Transverse colon (tissue), 4 donors: ENCODE measurements around the gene RNF19B. TPM values are rescaled to one million over a fixed set of nuclear protein-coding genes. Genes with fewer than 3 reads are reported as not detected.
A peak's percentile ranks its signal among the peaks of the same experiment; 100 is the strongest.

Source experiments
- DNase-seq: peaks from one replicate; pipeline ENCODE4 v3.0.0-alpha.2; 2019
- H3K27ac ChIP-seq, 4 donors: fragments of 200-600 bp; sonication (generic); 2 replicates each; pipeline ENCODE4 v1.5.1; 2016 to 2018; ENCODE audit warnings: inconsistent platforms in 4 of 4
- H3K27me3 ChIP-seq: fragments of 200-600 bp; sonication (generic); 2 replicates; pipeline ENCODE4 v1.5.1; 2017; ENCODE audit warnings: inconsistent platforms
- H3K36me3 ChIP-seq, 4 donors: fragments of 200-600 bp; sonication (generic); 2 replicates each; pipeline ENCODE4 v1.5.1; 2017 to 2019; ENCODE audit warnings: inconsistent platforms in 4 of 4
- H3K4me1 ChIP-seq, 4 donors: fragments of 200-600 bp; sonication (generic); 2 replicates each; pipeline ENCODE4 v1.5.1; 2017 to 2020; ENCODE audit warnings: inconsistent platforms in 4 of 4
- H3K4me3 ChIP-seq, 4 donors: fragments of 200-600 bp; sonication (generic); 1 replicate in 1 of 4; 2 replicates in 3 of 4; pipeline versions ENCODE4 v1.5.1 to v1.6.1; 2017 to 2019; ENCODE audit warnings: inconsistent platforms in 4 of 4
- H3K9me3 ChIP-seq, 2 donors: fragments of 200-600 bp; sonication (generic); 2 replicates each; pipeline ENCODE4 v1.5.1; 2017 to 2019; ENCODE audit warnings: inconsistent platforms in 2 of 2
- CTCF ChIP-seq, 5 experiments: fragments of 200-600 bp in 3 of 5; fragments of 450-650 bp in 2 of 5; sonication (generic) in 3 of 5; IDR thresholded peaks; 1 replicate in 2 of 5; 2 replicates in 3 of 5; pipeline ENCODE4 v1.5.1; 2016 to 2017; ENCODE audit warnings: antibody characterized with exemption in 5 of 5, inconsistent platforms in 3 of 5, mild to moderate bottlenecking in 2 of 5, moderate library complexity in 1 of 5
- EP300 ChIP-seq: sonication (generic); formaldehyde crosslinking; IDR thresholded peaks from one replicate; pipeline ENCODE4 v1.6.1; 2017; ENCODE audit warnings: antibody characterized with exemption, low read depth
- POLR2A ChIP-seq: fragments of 450-650 bp; IDR thresholded peaks from one replicate; pipeline ENCODE4 v1.6.1; 2016; ENCODE audit warnings: antibody characterized with exemption, mild to moderate bottlenecking, moderate library complexity
- POLR2AphosphoS5 ChIP-seq, 3 donors: sonication (generic); formaldehyde crosslinking; IDR thresholded peaks; one replicate each; pipeline ENCODE4 v1.6.1; 2016; ENCODE audit warnings: antibody characterized with exemption in 3 of 3
- WGBS, 2 donors: methylation state at CpG; one replicate each; pipeline ENCODE4 v1.1.5; 2018; ENCODE audit warnings: low coverage in 1 of 2; 5-methylcytosine and 5-hydroxymethylcytosine counted together
- in situ Hi-C, 4 donors: fragments of 200-750 bp; cut with MboI; loops; one replicate each; pipeline versions ENCODE4 v1.15.0 to v1.15.1; 2017; ENCODE audit warnings: low sequenced_read_pairs in 3 of 4, low pct_ligation_motif_present in 1 of 4, low pct_unique_long_range_greater_than_20kb in 1 of 4
- intact Hi-C: fragments of 100-400 bp; cut with DNase I; formaldehyde crosslinking; loops from one replicate; pipeline ENCODE4 v1.15.1; 2023; ENCODE audit warnings: low total_unique reads
- total RNA-seq, 4 donors: library from RNA; depleted of rRNA; stranded (reverse); fragments of >200 nt; gene quantifications; one replicate each; pipeline ENCODE4 v1.1.0, GENCODE V29; 2016

RNF19B gene
- total RNA-seq, 4 donors from 2014 or later, result 22.5 to 83.8 (median 62.0) TPM

GRCh38 chr1:32899586-32900296, 64.9 kb downstream of the RNF19B start:
- Histone ChIP-seq H3K9me3 (no peaks in the 10 kb centered on the region), H3K36me3 (no peaks in the 10 kb centered on the region), H3K27ac (peak overlapping the region; percentile 80 to 95 (median 90)), H3K27me3 (peaks cover 5% of the 10 kb centered on the region), H3K4me3 (peak overlapping the region; percentile 81 to 89 (median 84)), H3K4me1 (peaks cover 0 to 25% (median 15%) of the 10 kb centered on the region in 4 donors)
- TF ChIP-seq EP300 (no peak), POLR2AphosphoS5 (IDR thresholded peaks at IDR 0.05) (no peak), CTCF (IDR thresholded peaks at IDR 0.05) (no peak), POLR2A (no peak)
- in situ Hi-C loops, result no loop called here
- 57% methylated on average over 7 of the region's 7 CpGs; no CpG with 5 or more reads in 1 of the 2 donors for WGBS, 2 donors
- intact Hi-C loops, result no loop called here
- peak; percentile 40 for DNase-seq

- no peak for DNase-seq
- intact Hi-C loops, result no loop called here
Observed at GRCh38 chr1:32898958-32899357, 65.7 kb downstream of the RNF19B start.

GRCh38 chr1:32898056-32898455, 66.6 kb downstream of the RNF19B start:
- no peak overlapping the region for H3K4me3 ChIP-seq
- WGBS, 2 donors, result 100% methylated on average over 5 of the region's 9 CpGs; no CpG with 5 or more reads in 1 of the 2 donors
- DNase-seq, result no peak
- TF ChIP-seq POLR2A (no peak), POLR2AphosphoS5 (IDR thresholded peaks at IDR 0.05) (no peak), CTCF (IDR thresholded peaks at IDR 0.05) (no peak)
- H3K27ac ChIP-seq, result no peak overlapping the region
- peaks cover 16% of the 10 kb centered on the region for H3K27me3 ChIP-seq
- in situ Hi-C loops (no loop called here), intact Hi-C loops (no loop called here)
- no peaks in the 10 kb centered on the region for H3K9me3 ChIP-seq
- no peaks in the 10 kb centered on the region for H3K36me3 ChIP-seq
- H3K4me1 ChIP-seq, result peaks cover 5 to 31% (median 23%) of the 10 kb centered on the region in 4 donors

More at GRCh38 chr1:32898958-32899357, 65.7 kb downstream of the RNF19B start:
- in situ Hi-C loops, result no loop called here
- H3K27ac ChIP-seq, result peak overlapping the region in 1 of 4 donors; percentile 92
- no peaks in the 10 kb centered on the region for H3K9me3 ChIP-seq
- H3K27me3 ChIP-seq, result peaks cover 7% of the 10 kb centered on the region
- TF ChIP-seq CTCF (IDR thresholded peaks at IDR 0.05) (no peak), POLR2A (no peak), POLR2AphosphoS5 (IDR thresholded peaks at IDR 0.05) (no peak), EP300 (no peak)
- H3K4me1 ChIP-seq, result peaks cover under 1 to 23% (median 14%) of the 10 kb centered on the region in 4 donors
- WGBS, 2 donors, result 71 to 90% methylated on average over 1 to 3 of the region's 3 CpGs
- no peaks in the 10 kb centered on the region for H3K36me3 ChIP-seq
- no peak overlapping the region for H3K4me3 ChIP-seq

GRCh38 chr1:32897082-32898049, 67.2 kb downstream of the RNF19B start:
- TF ChIP-seq EP300 (no peak), POLR2A (no peak), POLR2AphosphoS5 (IDR thresholded peaks at IDR 0.05) (no peak), CTCF (IDR thresholded peaks at IDR 0.05) (no peak)
- DNase-seq, result no peak
- Histone ChIP-seq H3K27me3 (peaks cover 23% of the 10 kb centered on the region), H3K9me3 (no peaks in the 10 kb centered on the region), H3K27ac (no peak overlapping the region), H3K4me3 (no peak overlapping the region), H3K36me3 (no peaks in the 10 kb centered on the region), H3K4me1 (peaks cover 5 to 37% (median 27%) of the 10 kb centered on the region in 4 donors)
- intact Hi-C loops (no loop called here), in situ Hi-C loops (no loop called here)
- 78 to 89% methylated on average over 5 to 11 of the region's 11 CpGs for WGBS, 2 donors
